Mesendoderm (in vitro differentiated cells): ENCODE results near the gene ZNF726. TPM values are rescaled to one million over a fixed set of nuclear protein-coding genes. Genes with fewer than 3 reads are reported as not detected.

Experiments
- DNase-seq: peaks from one replicate; pipeline ENCODE4 v3.0.0; 2013
- H2AK5ac ChIP-seq: 2 replicates; pipeline ENCODE4 v1.6.1; 2013; ENCODE audit warnings: low read length, inconsistent platforms
- H2BK120ac ChIP-seq: 2 replicates; pipeline ENCODE4 v1.6.1; 2013; ENCODE audit warnings: low read depth, mild to moderate bottlenecking, low read length, moderate library complexity, mixed read lengths
- H2BK15ac ChIP-seq: replicated peaks from 2 replicates; pipeline ENCODE4 v1.6.1; 2013; ENCODE audit warnings: low read depth, mild to moderate bottlenecking, moderate library complexity
- H2BK5ac ChIP-seq: 2 replicates; pipeline ENCODE4 v1.6.1; 2013; ENCODE audit warnings: low read length, inconsistent platforms
- H3K18ac ChIP-seq: 2 replicates; pipeline ENCODE4 v1.6.1; 2013; ENCODE audit warnings: mild to moderate bottlenecking, low read length, mixed read lengths
- H3K23ac ChIP-seq: one replicate; pipeline ENCODE4 v1.6.1; 2013; ENCODE audit warnings: low read length
- H3K27ac ChIP-seq: 2 replicates; pipeline ENCODE4 v1.5.1; 2013; ENCODE audit warnings: low read depth, mild to moderate bottlenecking, inconsistent platforms, low read length, moderate library complexity
- H3K27me3 ChIP-seq: 2 replicates; pipeline ENCODE4 v1.6.1; 2013; ENCODE audit warnings: low read length, control low read depth, mild to moderate bottlenecking, inconsistent platforms; ENCODE audit not compliant: insufficient read depth, poor library complexity
- H3K36me3 ChIP-seq: 2 replicates; pipeline ENCODE4 v1.6.1; 2013; ENCODE audit warnings: low read length, inconsistent platforms; ENCODE audit not compliant: control insufficient read depth, insufficient read depth
- H3K4ac ChIP-seq: one replicate; pipeline ENCODE4 v1.6.1; 2013; ENCODE audit warnings: low read depth, mild to moderate bottlenecking, low read length, moderate library complexity
- H3K4me1 ChIP-seq: 2 replicates; pipeline ENCODE4 v1.6.1; 2013; ENCODE audit warnings: low read depth, low read length, inconsistent platforms; ENCODE audit not compliant: control insufficient read depth
- H3K4me2 ChIP-seq: 2 replicates; pipeline ENCODE4 v1.6.1; 2013; ENCODE audit warnings: low read length
- H3K4me3 ChIP-seq: 2 replicates; pipeline ENCODE4 v1.5.1; 2013; ENCODE audit warnings: mild to moderate bottlenecking, low read length
- H3K56ac ChIP-seq: one replicate; pipeline ENCODE4 v1.6.1; 2013; ENCODE audit warnings: low read length
- H3K79me1 ChIP-seq: 2 replicates; pipeline ENCODE4 v1.6.1; 2013; ENCODE audit warnings: low read length, inconsistent platforms
- H3K79me2 ChIP-seq: 2 replicates; pipeline ENCODE4 v1.6.1; 2013; ENCODE audit warnings: mild to moderate bottlenecking, low read length; ENCODE audit not compliant: control insufficient read depth, insufficient read depth
- H3K9ac ChIP-seq: 2 replicates; pipeline ENCODE4 v1.6.1; 2013; ENCODE audit warnings: low read length, inconsistent platforms
- H4K5ac ChIP-seq: one replicate; pipeline ENCODE4 v1.6.1; 2013; ENCODE audit warnings: low read length
- H4K8ac ChIP-seq: one replicate; pipeline ENCODE4 v1.6.1; 2013; ENCODE audit warnings: low read depth, mild to moderate bottlenecking, control low read depth, low read length, moderate library complexity
- WGBS: extraction: QIAGEN DNeasy Blood & Tissue Kit; methylation state at CpG from one replicate; pipeline ENCODE4 v1.1.7; 2013; ENCODE audit warnings: low lambda C conversion rate, missing lambda C conversion rate; ENCODE audit not compliant: insufficient coverage; ENCODE audit errors: extremely low coverage; 5-methylcytosine and 5-hydroxymethylcytosine counted together
- polyA plus RNA-seq, 2 experiments: library from polyadenylated mRNA; stranded (reverse); fragments of 200-250 nt; gene quantifications; one replicate each; pipeline ENCODE4 v1.2.3, GENCODE V29; 2013

Gene ZNF726
- 3.3 TPM for polyA plus RNA-seq (2013, experiment 1 of 2)
- 3.2 TPM for polyA plus RNA-seq (2013, experiment 2 of 2)

DNA sequence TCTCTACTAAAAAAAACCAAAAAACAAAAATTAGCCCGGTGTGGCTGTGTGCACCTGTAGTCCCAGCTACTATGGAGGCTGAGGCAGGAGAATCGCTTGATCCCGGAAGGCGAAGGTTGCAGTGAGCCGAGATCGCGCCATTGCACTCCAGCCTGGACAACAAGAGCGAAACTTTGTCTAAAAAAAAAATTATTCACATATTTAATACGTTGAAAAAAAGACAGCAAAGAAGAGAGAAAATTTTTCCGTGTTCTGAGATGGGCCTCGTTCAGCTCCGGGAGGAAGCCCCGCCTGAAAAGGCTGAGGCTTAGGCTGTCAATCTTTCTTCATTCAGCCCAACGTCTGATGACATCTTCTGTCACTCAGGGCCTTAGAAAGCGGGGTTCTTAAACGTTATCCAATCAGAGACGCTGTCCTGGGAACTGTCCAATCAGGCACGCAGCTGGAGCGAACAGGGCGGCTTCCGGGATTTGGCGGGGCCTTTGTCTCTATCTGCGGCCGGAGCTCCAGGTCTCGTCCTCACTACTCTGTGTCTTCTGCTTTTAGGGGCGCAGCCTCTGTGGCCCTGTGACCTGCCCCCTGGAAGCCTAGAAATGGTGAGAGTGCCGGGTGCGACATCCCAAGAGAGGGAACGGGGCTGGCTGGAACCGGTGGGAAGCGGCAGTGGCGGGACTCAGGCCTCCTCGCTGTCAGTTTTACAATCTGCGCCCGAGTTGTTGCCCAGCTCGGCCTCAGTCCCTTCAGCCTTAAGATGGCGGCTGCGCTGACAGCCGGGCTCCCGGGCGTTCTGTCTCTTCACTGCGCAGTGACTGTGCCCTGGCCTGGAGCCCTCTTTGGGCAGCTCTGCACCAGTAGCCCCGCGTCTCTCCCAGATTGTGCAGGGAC is at the start of gene ZNF726:
ZNF726 (plus strand) TSS at position 485 of the 885 bp plus-strand sequence; CDS start at position 594, 109 bp downstream.
- no peak within 1 kb of the TSS for H3K18ac ChIP-seq
- H2BK15ac ChIP-seq: no peak within 1 kb of the TSS
- H3K27me3 ChIP-seq: no peaks in the 10 kb centered on the region
- no peak within 1 kb of the TSS for H2BK120ac ChIP-seq
- no peak within 1 kb of the TSS for H2BK5ac ChIP-seq
- WGBS: no CpG with 5 or more reads among the region's 44 CpGs
- H3K4me3 ChIP-seq: peak within 1 kb of the TSS; percentile 52
- no peaks in the 10 kb centered on the region for H3K36me3 ChIP-seq
- no peak within 1 kb of the TSS for H3K23ac ChIP-seq
- no peaks in the 10 kb centered on the region for H3K79me1 ChIP-seq
- no peak within 1 kb of the TSS for H3K56ac ChIP-seq
- H3K4me1 ChIP-seq: no peaks in the 10 kb centered on the region
- no peak within 1 kb of the TSS for H4K8ac ChIP-seq
- no peak within 1 kb of the TSS for H3K4me2 ChIP-seq
- no peak within 1 kb of the TSS for H2AK5ac ChIP-seq
- H3K4ac ChIP-seq: no peak within 1 kb of the TSS
- no peak within 1 kb of the TSS for H4K5ac ChIP-seq
- peak; percentile 88 for DNase-seq
- H3K79me2 ChIP-seq: no peaks in the 10 kb centered on the region
- no peak within 1 kb of the TSS for H3K27ac ChIP-seq
- peak within 1 kb of the TSS; percentile 53 for H3K9ac ChIP-seq

GRCh38 chr19:23867895-23868294 is 46.8 kb upstream of the ZNF726 start:
- no peak overlapping the region for H3K4me2 ChIP-seq
- H3K23ac ChIP-seq: no peak overlapping the region
- no peaks in the 10 kb centered on the region for H3K4me1 ChIP-seq
- no peak overlapping the region for H3K18ac ChIP-seq
- H3K56ac ChIP-seq: no peak overlapping the region
- H3K27me3 ChIP-seq: no peaks in the 10 kb centered on the region
- no peak overlapping the region for H3K27ac ChIP-seq
- H2BK5ac ChIP-seq: no peak overlapping the region
- WGBS: no CpG with 5 or more reads among the region's 4 CpGs
- no peak for DNase-seq
- H3K36me3 ChIP-seq: no peaks in the 10 kb centered on the region
- no peak overlapping the region for H4K8ac ChIP-seq
- no peak overlapping the region for H3K4ac ChIP-seq
- no peak overlapping the region for H4K5ac ChIP-seq
- no peaks in the 10 kb centered on the region for H3K79me2 ChIP-seq
- no peak overlapping the region for H3K4me3 ChIP-seq
- no peaks in the 10 kb centered on the region for H3K79me1 ChIP-seq
- no peak overlapping the region for H2BK15ac ChIP-seq
- H2BK120ac ChIP-seq: no peak overlapping the region
- no peak overlapping the region for H3K9ac ChIP-seq
- H2AK5ac ChIP-seq: no peak overlapping the region

DNA sequence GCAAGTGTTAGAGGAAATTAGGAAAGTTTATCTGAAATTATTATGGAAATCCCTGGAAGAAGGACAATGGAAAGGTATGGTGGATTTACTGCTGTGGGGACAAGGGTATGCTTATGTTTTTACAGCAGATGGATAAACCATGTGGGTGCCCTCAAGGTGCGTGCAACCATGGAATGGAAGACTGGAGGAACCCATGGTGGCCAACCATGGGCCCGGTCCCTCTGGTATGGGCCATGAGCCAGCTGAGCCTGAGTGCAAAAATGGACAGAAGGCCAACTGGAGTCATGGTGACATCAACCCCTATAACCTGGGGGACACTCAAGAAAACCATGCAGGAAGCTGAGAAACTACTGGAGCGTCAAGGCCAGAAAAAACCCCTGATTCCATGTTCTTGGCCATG is 46.1 kb upstream of the ZNF726 start:
- no peak overlapping the region for H3K4me2 ChIP-seq
- no peak overlapping the region for H2AK5ac ChIP-seq
- no peak overlapping the region for H4K5ac ChIP-seq
- WGBS: no CpG with 5 or more reads among the region's 3 CpGs
- no peaks in the 10 kb centered on the region for H3K79me1 ChIP-seq
- no peak overlapping the region for H3K18ac ChIP-seq
- no peaks in the 10 kb centered on the region for H3K4me1 ChIP-seq
- no peak overlapping the region for H3K4ac ChIP-seq
- no peaks in the 10 kb centered on the region for H3K79me2 ChIP-seq
- H3K36me3 ChIP-seq: no peaks in the 10 kb centered on the region
- no peak overlapping the region for H3K9ac ChIP-seq
- H2BK15ac ChIP-seq: no peak overlapping the region
- no peak overlapping the region for H3K27ac ChIP-seq
- H2BK120ac ChIP-seq: no peak overlapping the region
- no peak for DNase-seq
- no peaks in the 10 kb centered on the region for H3K27me3 ChIP-seq
- no peak overlapping the region for H3K56ac ChIP-seq
- no peak overlapping the region for H2BK5ac ChIP-seq
- H3K4me3 ChIP-seq: no peak overlapping the region
- H3K23ac ChIP-seq: no peak overlapping the region
- no peak overlapping the region for H4K8ac ChIP-seq

DNA sequence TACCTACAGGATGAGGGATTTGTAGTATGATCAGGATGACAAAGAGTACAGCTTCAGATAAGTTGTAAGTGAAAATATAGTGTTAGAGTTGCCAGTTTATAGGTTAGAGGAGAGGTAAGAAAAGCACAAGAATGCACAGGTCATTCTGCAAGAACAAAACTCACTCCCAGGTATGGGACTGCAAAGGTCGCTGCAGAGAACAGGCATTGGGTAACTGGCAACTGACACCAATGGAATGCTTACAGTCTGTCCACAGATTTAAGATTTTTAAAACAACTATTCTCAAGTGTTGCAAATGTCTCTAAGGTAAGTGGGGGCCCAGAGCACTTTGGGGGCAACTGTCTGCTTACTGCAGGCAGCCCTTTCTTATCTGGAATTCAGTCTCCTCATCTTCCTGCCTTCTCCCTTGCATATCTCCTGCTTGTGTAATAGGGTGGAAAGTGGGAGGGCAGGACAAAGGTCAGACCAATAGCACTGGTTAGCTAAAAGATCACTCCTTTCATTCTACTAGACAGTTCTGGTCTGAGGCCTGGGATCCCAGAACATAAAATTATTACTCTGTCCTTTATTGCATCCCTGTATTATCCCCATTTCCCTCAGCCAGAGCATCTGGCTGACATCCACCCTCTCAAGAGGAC is 42.3 kb upstream of the ZNF726 start:
- Histone ChIP-seq H3K9ac (no peak overlapping the region), H2BK15ac (no peak overlapping the region), H4K5ac (no peak overlapping the region), H3K27ac (no peak overlapping the region), H3K4ac (no peak overlapping the region), H3K36me3 (no peaks in the 10 kb centered on the region), H3K79me2 (no peaks in the 10 kb centered on the region), H3K27me3 (no peaks in the 10 kb centered on the region), H3K23ac (no peak overlapping the region), H3K56ac (no peak overlapping the region), H3K18ac (no peak overlapping the region), H3K4me2 (no peak overlapping the region), H2BK5ac (no peak overlapping the region), H3K4me1 (no peaks in the 10 kb centered on the region), H2BK120ac (no peak overlapping the region), H3K79me1 (no peaks in the 10 kb centered on the region), H2AK5ac (no peak overlapping the region), H3K4me3 (no peak overlapping the region), H4K8ac (no peak overlapping the region)
- no CpG with 5 or more reads among the region's 1 CpG for WGBS
- no peak for DNase-seq

- H3K4me2 ChIP-seq: no peak overlapping the region
- no peaks in the 10 kb centered on the region for H3K36me3 ChIP-seq
- H2BK120ac ChIP-seq: no peak overlapping the region
- H3K23ac ChIP-seq: no peak overlapping the region
- H3K18ac ChIP-seq: no peak overlapping the region
- no peak overlapping the region for H3K4ac ChIP-seq
- H3K4me3 ChIP-seq: no peak overlapping the region
- no peak overlapping the region for H2AK5ac ChIP-seq
- no peak overlapping the region for H4K8ac ChIP-seq
- no peaks in the 10 kb centered on the region for H3K79me1 ChIP-seq
- DNase-seq: no peak
- H3K27me3 ChIP-seq: no peaks in the 10 kb centered on the region
- no peak overlapping the region for H2BK15ac ChIP-seq
- no peak overlapping the region for H2BK5ac ChIP-seq
- no peak overlapping the region for H3K27ac ChIP-seq
- WGBS: no CpG with 5 or more reads among the region's 12 CpGs
- H3K79me2 ChIP-seq: no peaks in the 10 kb centered on the region
- no peak overlapping the region for H4K5ac ChIP-seq
- H3K4me1 ChIP-seq: no peaks in the 10 kb centered on the region
- no peak overlapping the region for H3K9ac ChIP-seq
- no peak overlapping the region for H3K56ac ChIP-seq
Measured at GRCh38 chr19:23876261-23876660, 38.4 kb upstream of the ZNF726 start.
